ENCODE data around the gene ARHGAP32.
A peak's percentile ranks its signal among the peaks of the same experiment; 100 is the strongest.
"Not testable (repeated sequence)": the region's sequence is repeated elsewhere in the genome, so short reads cannot be mapped to it uniquely, and the experiment has no call there.

The ARHGAP32 gene

GRCh38 chr11:129018126-129018525, 174.0 kb downstream of the ARHGAP32 start:
- DNase-seq, result no peak

GRCh38 chr11:129013737-129014475, 178.2 kb downstream of the ARHGAP32 start:
- DNase-seq, result no peak

DNA sequence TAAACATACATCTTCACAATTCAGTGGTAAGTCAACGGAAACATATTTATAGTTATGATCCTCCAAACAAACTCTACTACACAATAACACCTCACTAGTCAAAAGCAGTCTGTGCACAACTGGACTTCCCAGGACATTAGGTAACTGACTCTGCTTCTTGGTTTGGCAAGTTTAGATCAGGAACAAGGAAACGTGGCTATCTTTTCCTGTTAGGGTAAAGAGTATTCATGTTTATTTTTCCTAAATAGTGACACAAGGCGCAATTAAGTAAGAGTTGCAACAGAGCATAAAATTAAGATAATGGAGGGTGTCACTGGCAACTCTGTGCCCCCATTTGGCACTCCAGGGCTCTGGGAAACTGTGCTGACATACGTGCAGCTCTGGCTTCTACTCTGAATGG, 179.2 kb downstream of the ARHGAP32 start:
- DNase-seq, result no peak

DNA sequence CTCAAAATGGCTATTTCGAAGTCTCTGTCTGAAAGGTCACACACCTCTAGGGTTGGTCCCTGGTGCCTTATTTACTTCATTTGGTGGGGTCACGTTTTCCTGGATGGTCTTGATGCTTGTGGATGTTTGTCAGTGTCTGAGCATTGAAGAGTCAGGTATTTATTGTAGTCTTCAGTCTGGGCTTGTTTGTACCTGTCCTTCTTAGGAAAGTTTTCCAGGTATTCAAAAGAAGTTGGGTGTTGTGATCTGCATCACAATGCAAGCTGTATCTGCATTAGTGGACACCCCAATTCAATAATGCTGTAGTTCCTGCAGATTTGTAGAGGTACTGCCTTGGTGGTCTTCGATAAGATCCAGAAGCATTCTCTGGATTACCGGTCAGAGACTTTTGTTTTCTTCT, 186.0 kb downstream of the ARHGAP32 start:
- no peak for DNase-seq

DNA sequence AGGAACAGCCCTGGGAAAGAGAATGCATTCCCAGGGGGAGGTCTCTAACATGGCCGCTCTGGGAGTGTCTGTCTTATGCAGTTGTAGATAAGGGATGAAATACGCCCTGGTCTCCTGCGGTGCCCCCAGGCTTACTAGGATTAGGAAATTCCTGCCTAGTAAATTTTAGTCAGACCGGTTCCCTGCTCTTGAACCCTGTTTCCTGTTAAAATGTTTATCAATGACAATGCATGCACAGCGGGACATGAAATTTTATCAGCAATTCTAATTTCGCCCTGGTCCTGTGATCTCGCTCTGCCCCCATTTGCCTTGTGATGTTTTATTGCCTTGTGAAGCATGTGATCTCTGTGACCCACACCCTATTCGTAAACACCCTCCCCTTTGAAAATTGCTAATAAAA, 193.0 kb downstream of the ARHGAP32 start:
- not testable (repeated sequence) for DNase-seq

- DNase-seq, result no peak
These were observed 203.7 kb downstream of the ARHGAP32 start for GRCh38 chr11:128988242-128988970.

DNA sequence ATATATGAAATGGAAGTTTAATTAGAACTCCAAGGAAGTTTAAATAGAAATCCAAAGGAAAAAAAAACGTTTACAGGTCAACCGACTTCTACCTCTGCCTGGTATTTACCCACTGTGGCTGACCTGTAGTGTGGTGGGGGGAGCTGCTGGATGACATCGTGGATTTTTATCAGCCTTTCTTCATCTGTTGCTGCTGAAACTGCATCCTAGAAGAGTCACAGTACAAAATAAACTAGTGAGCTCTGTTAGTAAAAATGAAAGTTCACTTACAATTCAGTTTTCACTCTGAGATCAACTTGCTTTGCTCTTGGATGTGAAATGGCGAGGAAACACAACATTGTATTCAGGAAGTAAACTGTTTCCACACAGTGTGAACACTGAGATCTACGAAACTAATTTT, 206.2 kb downstream of the ARHGAP32 start:
- no peak for DNase-seq

GRCh38 chr11:128983023-128983422, 209.1 kb downstream of the ARHGAP32 start:
- no peak for DNase-seq

DNA sequence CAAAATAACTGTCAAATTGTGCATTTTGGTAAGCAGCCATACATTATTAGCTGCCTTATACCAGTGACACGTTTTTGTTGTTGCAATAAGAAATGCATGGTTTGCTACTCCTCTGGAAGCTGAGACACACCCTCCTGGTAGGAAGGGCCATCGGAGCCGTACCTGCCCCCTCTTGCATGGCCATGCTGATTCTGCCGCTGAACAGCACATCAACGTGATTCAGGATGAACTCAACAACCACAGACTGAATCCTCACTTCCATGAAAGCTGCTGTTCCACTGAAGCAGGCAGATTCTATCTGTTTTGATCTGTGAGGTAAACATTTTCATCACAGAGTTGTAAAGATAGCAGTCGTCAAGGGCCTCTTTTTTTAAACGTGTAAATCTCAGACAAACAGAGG, 210.9 kb downstream of the ARHGAP32 start:
- DNase-seq, result no peak

DNA sequence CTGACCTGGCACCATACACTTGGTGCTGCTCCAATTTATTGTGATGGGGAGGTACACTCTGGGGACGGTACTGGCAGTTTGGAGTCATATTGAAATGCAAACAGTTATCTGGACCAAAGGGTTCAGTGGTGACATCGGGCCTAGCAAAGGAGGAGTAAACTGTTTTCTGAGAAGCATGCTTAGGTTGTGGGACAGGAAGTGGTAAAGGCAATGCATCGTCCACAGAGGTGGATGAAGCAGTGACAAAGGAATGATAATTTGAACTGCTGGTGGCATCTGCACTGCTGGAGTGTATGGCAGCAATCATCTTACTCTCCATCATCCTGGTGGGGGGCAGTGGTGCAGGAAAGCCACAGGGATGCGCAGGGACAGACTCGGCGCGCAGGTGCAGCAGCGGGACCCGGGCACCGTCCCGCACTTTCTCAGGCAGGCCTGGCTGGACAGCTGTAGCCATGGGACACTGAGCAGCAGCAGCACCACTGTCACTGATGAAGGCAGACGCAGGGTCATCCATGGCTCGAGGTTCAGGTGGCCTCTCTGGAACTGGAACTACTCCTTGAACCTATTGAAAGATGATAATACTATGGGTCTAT, 221.4 kb downstream of the ARHGAP32 start:
- DNase-seq, result no peak

- no peak for DNase-seq
These were observed 223.2 kb downstream of the ARHGAP32 start for GRCh38 chr11:128968916-128969315.

DNA sequence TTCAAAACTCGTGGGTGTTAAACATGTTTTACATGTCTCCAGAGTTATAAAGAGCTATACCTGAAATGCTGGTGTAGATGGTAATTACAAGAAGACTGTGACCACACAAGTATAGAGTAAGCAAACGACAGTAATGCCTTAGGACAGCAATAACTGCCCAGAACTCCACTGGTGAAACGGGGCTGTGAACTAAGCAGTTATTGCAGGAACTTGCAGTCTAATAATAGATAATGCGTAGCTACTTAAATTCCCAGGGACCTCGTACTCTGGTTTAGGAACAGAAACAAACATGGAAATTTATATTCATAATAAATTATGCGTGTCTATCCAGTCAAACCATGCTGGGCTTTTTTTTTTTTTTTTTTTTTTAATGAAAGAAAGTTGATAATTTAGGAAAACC, 224.5 kb downstream of the ARHGAP32 start:
- DNase-seq, result no peak

GRCh38 chr11:128965485-128965884, 226.6 kb downstream of the ARHGAP32 start:
- no peak for DNase-seq

DNA sequence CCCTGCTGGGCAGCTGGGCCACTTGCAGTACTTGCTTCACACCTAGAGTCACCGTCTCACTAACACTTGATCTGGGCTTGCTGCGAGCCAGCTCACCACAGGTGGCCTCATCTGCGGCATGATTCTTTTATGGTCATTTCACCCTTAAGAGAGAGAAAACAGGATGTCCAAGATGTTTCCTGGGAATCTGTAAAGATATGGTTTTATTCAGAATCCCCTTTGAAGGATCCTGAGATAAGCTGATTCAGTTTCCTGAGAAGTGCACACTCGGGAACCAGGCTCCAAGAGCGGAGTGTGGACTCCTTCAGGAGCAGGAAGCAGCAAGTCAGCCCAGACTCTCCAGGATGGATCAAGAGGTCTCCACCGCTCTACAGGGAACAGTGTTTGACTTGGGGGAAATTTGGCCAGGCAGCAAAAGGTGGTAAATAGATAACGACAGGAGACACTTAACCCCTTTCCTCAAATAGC, 227.6 kb downstream of the ARHGAP32 start:
- no peak for DNase-seq

DNA sequence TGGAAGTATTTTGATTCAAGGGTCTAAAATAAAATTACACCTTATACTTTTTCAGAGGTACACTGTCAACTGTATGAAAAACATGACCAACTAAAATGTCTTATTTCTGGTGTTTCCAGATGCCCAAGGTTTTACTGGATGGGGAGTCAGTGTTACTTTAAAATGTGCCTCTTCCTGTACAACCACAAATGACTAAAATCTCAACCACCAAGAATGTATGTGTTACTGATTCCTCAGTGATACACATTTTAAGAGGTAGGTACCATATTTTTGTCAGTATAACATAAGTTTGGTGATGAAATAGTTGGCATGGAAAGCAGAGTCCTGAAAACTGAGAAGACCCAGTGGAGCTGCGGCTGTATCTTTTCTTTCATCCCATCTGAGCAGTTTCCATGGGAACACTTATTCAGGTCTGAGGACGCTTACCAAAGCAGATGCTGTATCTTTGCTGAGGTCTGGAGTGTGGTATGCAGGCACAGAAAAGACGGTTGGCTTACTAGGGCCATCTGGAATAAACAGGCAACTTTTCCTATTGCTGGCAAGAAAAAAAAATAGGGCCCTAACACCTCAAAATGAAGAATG, 228.3 kb downstream of the ARHGAP32 start:
- no peak for DNase-seq

- DNase-seq, result no peak
These were observed 229.2 kb downstream of the ARHGAP32 start for GRCh38 chr11:128962896-128963295.

- DNase-seq, result no peak
These were observed 230.5 kb downstream of the ARHGAP32 start for GRCh38 chr11:128961645-128962044.

DNA sequence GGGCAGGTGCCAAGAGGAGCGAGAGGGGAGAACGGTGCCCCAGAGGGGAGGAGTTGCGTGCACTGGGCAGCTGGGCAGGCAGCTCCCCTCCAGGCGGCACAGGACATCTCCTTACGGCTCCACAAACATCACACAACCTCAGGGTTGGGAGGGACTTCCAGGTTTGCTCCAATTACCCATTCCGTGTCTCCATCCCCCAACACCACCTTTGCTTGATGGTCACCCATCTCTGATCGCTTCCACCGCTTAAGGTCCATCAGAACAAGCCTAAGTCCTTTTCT, 235.0 kb downstream of the ARHGAP32 start:
- no peak for DNase-seq

GRCh38 chr11:128956401-128957201, 235.5 kb downstream of the ARHGAP32 start:
- DNase-seq, result peak; percentile 5 to 38

DNA sequence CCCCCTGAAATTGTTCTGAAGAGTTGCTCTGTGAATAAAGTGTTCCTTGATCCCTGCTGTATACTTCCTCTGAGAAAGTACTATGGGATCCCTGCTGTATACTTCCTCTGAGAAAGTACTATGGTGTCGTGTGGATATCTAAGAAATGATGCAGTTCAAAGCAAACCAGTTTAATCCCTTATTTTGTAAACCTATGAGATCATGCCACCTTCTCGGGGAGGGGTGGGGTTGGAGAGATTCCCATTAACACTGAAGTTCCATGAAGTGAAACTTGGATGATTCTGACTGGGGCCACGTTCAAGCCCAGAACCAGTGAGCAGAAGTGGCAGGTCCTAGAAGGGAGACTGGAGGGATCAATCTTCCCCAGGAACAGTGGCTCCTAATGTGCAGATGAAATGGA, 236.5 kb downstream of the ARHGAP32 start:
- no peak for DNase-seq

DNA sequence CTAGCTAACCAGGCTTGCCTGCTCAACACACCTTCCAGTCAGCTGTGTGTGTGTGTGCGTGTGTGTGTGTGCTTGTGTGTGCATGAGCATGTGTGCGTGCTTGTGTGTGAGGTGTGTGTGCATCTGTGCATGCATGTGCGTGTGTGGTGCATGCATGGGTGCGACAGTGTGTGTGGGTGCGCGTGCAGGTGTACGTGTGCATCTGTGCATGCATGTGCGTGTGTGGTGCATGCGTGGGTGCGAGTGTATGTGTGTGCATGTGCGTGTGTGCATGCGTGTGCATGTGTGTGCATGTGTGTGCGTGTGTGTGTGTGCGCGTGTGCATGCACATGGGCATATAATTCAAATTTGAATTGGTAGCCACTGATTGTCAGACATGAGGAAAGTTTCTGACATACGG, 239.0 kb downstream of the ARHGAP32 start:
- no peak for DNase-seq

GRCh38 chr11:128949791-128950454, 242.2 kb downstream of the ARHGAP32 start:
- DNase-seq, result no peak

All from NCI-H187 (cell line).